WTC11 (cell line): ENCODE data around the gene DMPK. TPM values are rescaled to one million over a fixed set of nuclear protein-coding genes. Genes with fewer than 3 reads are reported as not detected.

Source experiments
- ATAC-seq: fragments of 200-7000 bp; cut with Tn5 transposase; 2 replicates; pipeline ENCODE4 v1.10.0; 2021; ENCODE audit warnings: mild to moderate bottlenecking, moderate library complexity
- CTCF ChIA-PET: fragments of 300-600 bp; sonication (Branson Sonifier 250); formaldehyde crosslinking; loops from one replicate; lab custom pipeline; 2021; ENCODE audit warnings: antibody characterized with exemption; lab: Charles Lee
- POLR2A ChIA-PET: fragments of 350-600 bp; sonication (Branson Sonifier 250); formaldehyde crosslinking; loops from one replicate; lab custom pipeline; 2021; ENCODE audit warnings: antibody characterized with exemption; lab: Charles Lee
- DNase-seq: peaks from one replicate; pipeline ENCODE4 v3.0.0; 2021; ENCODE audit warnings: low spot score
- H3K27ac Mint-ChIP-seq: 2 replicates; pipeline ENCODE4 v1.8.0; 2021; ENCODE audit warnings: mixed read lengths
- H3K27me3 Mint-ChIP-seq: 2 replicates; pipeline ENCODE4 v1.8.0; 2021; ENCODE audit warnings: low read depth, mild to moderate bottlenecking, moderate library complexity, mixed read lengths
- H3K36me3 Mint-ChIP-seq: 2 replicates; pipeline ENCODE4 v1.8.0; 2021; ENCODE audit warnings: mixed read lengths
- H3K4me1 Mint-ChIP-seq: 2 replicates; pipeline ENCODE4 v1.8.0; 2022; ENCODE audit warnings: mixed read lengths
- H3K4me3 Mint-ChIP-seq: 2 replicates; pipeline ENCODE4 v1.8.0; 2021; ENCODE audit warnings: mild to moderate bottlenecking, moderate library complexity, mixed read lengths
- H3K9me3 Mint-ChIP-seq: 2 replicates; pipeline ENCODE4 v1.8.0; 2021; ENCODE audit warnings: mixed read lengths
- FOXK1 ChIP-seq: sonication (generic); formaldehyde crosslinking; IDR thresholded peaks from 2 replicates; pipeline ENCODE4 v1.8.0; 2022; ENCODE audit warnings: mild to moderate bottlenecking, moderate library complexity, missing genetic modification reagents
- GRHL2 ChIP-seq: fragments of 250-450 bp; sonication (Bioruptor Pico); IDR thresholded peaks from 2 replicates; pipeline ENCODE4 v1.8.0; 2022; ENCODE audit warnings: mild to moderate bottlenecking, moderate library complexity; ENCODE audit not compliant: insufficient replicate concordance, severe bottlenecking
- GTF2I ChIP-seq: fragments of 250-450 bp; sonication (Bioruptor Pico); conservative IDR thresholded peaks from 2 replicates; pipeline ENCODE4 v1.4.0; 2021; ENCODE audit warnings: mild to moderate bottlenecking
- HMGA2 ChIP-seq: fragments of 250-450 bp; sonication (Bioruptor Pico); IDR thresholded peaks from 2 replicates; pipeline ENCODE4 v1.4.0; 2021; ENCODE audit warnings: mild to moderate bottlenecking, moderate library complexity
- IRF2 ChIP-seq: sonication (generic); formaldehyde crosslinking; IDR thresholded peaks from 2 replicates; pipeline ENCODE4 v1.8.0; 2022; ENCODE audit warnings: low read depth, missing genetic modification reagents, borderline replicate concordance
- NFE2L1 ChIP-seq: sonication (generic); formaldehyde crosslinking; IDR thresholded peaks from 2 replicates; pipeline ENCODE4 v1.8.1; 2023; ENCODE audit warnings: missing genetic modification reagents
- OVOL2 ChIP-seq: fragments of 250-450 bp; sonication (Bioruptor Pico); IDR thresholded peaks from 2 replicates; pipeline ENCODE4 v1.9.0; 2021; ENCODE audit warnings: mild to moderate bottlenecking, borderline replicate concordance
- TEAD1 ChIP-seq: sonication (generic); formaldehyde crosslinking; IDR thresholded peaks from 2 replicates; pipeline ENCODE4 v1.8.0; 2022; ENCODE audit warnings: mild to moderate bottlenecking, missing genetic modification reagents
- TP53 ChIP-seq: sonication (generic); formaldehyde crosslinking; IDR thresholded peaks from 2 replicates; pipeline ENCODE4 v1.8.1; 2023; ENCODE audit warnings: mild to moderate bottlenecking, missing genetic modification reagents
- ZBTB21 ChIP-seq: sonication (generic); formaldehyde crosslinking; IDR thresholded peaks from 2 replicates; pipeline ENCODE4 v1.8.1; 2023; ENCODE audit warnings: mild to moderate bottlenecking, missing genetic modification reagents, borderline replicate concordance
- ZNF138 ChIP-seq: sonication (generic); formaldehyde crosslinking; conservative IDR thresholded peaks from 2 replicates; pipeline ENCODE4 v1.8.1; 2022; ENCODE audit warnings: mild to moderate bottlenecking, moderate library complexity, missing genetic modification reagents
- total RNA-seq: library from RNA; stranded (reverse); gene quantifications from 3 replicates; pipeline ENCODE4 v1.2.3, GENCODE V29; 2021
- TF ChIP-seq, protein P1 (sequence below): fragments of 250-450 bp; sonication (Bioruptor Pico); IDR thresholded peaks from 2 replicates; pipeline ENCODE4 v1.9.0; 2021; ENCODE audit warnings: mild to moderate bottlenecking
- TF ChIP-seq, protein P2 (sequence below): fragments of 250-450 bp; sonication (Bioruptor Pico); IDR thresholded peaks from 2 replicates; pipeline ENCODE4 v2.1.2; 2022; ENCODE audit warnings: mild to moderate bottlenecking, moderate library complexity
- TF ChIP-seq, protein P3 (sequence below): sonication (generic); formaldehyde crosslinking; IDR thresholded peaks from 2 replicates; pipeline ENCODE4 v1.8.0; 2023; ENCODE audit warnings: mild to moderate bottlenecking, missing genetic modification reagents
- TF ChIP-seq, protein P4 (sequence below): sonication (generic); formaldehyde crosslinking; conservative IDR thresholded peaks from 2 replicates; pipeline ENCODE4 v1.8.1; 2022; ENCODE audit warnings: mild to moderate bottlenecking, missing genetic modification reagents
- TF ChIP-seq, protein P5 (sequence below): sonication (generic); formaldehyde crosslinking; IDR thresholded peaks from 2 replicates; pipeline ENCODE4 v1.8.1; 2022; ENCODE audit warnings: mild to moderate bottlenecking, missing genetic modification reagents, moderate library complexity, borderline replicate concordance
- TF ChIP-seq, protein P6 (sequence below): sonication (generic); formaldehyde crosslinking; IDR thresholded peaks from 2 replicates; pipeline ENCODE4 v1.8.1; 2022; ENCODE audit warnings: low read depth, missing genetic modification reagents, borderline replicate concordance
- TF ChIP-seq, protein P7 (sequence below): sonication (generic); formaldehyde crosslinking; IDR thresholded peaks from 2 replicates; pipeline ENCODE4 v1.8.1; 2022; ENCODE audit warnings: missing genetic modification reagents, borderline replicate concordance

Gene DMPK
- total RNA-seq, 1 experiment from 2014 or later: 42.7 TPM

DNA sequence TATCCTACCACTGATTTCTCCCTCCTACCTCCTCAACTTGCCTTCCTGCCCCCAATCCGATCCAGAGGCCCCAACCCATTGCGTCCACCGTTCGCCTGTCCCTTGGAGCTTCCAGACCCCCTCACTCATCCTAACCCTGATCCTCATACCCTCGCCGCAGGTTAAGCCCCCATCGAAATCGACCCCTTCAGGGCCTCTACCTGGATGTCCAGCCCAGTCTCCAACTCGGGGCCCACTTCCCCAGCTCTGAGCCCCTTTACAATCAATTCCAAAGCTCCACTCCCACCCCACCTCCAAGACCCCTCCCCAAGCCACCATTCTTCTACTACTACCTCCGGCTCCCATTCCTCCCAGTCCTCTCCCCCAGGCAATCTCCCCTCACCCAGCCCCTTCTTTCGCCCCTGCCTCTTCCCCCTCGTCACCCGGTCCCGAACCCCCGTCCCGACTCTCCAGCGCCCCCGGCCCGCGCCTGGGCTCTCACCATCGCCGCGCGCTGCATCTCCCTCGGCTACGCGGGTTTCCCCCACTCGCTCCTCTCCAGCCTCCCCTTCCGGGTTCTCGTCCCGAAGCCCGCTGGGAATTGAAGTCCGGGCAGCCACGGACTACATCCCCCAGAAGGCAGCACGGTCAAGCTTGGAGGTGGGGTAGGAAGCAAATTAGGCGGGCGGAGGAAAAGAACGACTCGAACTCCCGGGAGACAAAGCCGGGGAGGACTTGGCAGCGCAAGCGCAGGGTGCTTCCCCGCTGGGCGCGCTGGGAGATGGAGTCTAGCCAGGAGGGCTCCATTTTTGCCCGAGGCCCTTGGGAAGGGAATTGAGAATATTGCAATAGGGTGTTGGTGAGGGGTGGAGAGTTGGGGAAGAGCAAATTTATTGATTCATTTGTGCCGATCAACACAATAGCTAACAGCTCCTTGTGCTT, 51.7 kb downstream of the DMPK start, which contains the start of gene FBXO46 (continued):
- TF ChIP-seq, protein P1, sequence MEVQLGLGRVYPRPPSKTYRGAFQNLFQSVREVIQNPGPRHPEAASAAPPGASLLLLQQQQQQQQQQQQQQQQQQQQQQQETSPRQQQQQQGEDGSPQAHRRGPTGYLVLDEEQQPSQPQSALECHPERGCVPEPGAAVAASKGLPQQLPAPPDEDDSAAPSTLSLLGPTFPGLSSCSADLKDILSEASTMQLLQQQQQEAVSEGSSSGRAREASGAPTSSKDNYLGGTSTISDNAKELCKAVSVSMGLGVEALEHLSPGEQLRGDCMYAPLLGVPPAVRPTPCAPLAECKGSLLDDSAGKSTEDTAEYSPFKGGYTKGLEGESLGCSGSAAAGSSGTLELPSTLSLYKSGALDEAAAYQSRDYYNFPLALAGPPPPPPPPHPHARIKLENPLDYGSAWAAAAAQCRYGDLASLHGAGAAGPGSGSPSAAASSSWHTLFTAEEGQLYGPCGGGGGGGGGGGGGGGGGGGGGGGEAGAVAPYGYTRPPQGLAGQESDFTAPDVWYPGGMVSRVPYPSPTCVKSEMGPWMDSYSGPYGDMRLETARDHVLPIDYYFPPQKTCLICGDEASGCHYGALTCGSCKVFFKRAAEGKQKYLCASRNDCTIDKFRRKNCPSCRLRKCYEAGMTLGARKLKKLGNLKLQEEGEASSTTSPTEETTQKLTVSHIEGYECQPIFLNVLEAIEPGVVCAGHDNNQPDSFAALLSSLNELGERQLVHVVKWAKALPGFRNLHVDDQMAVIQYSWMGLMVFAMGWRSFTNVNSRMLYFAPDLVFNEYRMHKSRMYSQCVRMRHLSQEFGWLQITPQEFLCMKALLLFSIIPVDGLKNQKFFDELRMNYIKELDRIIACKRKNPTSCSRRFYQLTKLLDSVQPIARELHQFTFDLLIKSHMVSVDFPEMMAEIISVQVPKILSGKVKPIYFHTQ (CRISPR knock-in tag): no peak
- TF ChIP-seq HMGA2 (CRISPR knock-in tag): no peak
- TF ChIP-seq, protein P2, sequence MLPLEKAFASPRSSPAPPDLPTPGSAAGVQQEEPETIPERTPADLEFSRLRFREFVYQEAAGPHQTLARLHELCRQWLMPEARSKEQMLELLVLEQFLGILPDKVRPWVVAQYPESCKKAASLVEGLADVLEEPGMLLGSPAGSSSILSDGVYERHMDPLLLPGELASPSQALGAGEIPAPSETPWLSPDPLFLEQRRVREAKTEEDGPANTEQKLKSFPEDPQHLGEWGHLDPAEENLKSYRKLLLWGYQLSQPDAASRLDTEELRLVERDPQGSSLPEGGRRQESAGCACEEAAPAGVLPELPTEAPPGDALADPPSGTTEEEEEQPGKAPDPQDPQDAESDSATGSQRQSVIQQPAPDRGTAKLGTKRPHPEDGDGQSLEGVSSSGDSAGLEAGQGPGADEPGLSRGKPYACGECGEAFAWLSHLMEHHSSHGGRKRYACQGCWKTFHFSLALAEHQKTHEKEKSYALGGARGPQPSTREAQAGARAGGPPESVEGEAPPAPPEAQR: no peak
- TF ChIP-seq, protein P3, sequence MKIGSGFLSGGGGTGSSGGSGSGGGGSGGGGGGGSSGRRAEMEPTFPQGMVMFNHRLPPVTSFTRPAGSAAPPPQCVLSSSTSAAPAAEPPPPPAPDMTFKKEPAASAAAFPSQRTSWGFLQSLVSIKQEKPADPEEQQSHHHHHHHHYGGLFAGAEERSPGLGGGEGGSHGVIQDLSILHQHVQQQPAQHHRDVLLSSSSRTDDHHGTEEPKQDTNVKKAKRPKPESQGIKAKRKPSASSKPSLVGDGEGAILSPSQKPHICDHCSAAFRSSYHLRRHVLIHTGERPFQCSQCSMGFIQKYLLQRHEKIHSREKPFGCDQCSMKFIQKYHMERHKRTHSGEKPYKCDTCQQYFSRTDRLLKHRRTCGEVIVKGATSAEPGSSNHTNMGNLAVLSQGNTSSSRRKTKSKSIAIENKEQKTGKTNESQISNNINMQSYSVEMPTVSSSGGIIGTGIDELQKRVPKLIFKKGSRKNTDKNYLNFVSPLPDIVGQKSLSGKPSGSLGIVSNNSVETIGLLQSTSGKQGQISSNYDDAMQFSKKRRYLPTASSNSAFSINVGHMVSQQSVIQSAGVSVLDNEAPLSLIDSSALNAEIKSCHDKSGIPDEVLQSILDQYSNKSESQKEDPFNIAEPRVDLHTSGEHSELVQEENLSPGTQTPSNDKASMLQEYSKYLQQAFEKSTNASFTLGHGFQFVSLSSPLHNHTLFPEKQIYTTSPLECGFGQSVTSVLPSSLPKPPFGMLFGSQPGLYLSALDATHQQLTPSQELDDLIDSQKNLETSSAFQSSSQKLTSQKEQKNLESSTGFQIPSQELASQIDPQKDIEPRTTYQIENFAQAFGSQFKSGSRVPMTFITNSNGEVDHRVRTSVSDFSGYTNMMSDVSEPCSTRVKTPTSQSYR: no peak
- TF ChIP-seq OVOL2 (CRISPR knock-in tag): no peak
- TF ChIP-seq, all 79 proteins: peak for 8

DNA sequence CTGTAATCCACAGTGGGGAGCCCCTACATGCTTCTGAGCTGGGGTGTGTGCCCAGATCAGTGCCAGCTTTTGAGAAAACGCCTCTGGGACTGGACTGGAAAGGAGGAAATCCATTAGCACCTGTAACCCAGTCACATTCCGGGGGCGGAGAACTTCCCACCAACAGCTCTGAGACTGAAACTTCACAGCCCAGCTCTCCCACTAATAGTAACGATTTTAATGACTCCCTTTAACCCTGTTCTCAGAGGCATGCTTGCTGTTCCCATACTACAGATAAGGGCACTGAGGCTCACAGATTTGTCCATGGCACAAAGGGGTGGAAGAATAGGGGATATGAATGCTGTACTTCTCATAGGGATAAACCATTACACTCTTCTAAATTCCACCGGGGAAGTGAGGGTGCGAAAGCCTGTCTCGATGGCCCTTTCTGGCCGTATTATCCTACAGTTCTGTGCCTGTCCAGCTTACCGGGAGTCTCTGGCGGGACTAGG, 52.4 kb downstream of the DMPK start:
- Mint-ChIP-seq H3K36me3 (no peaks in the 10 kb centered on the region), H3K4me3 (peak overlapping the region; percentile 93), H3K27ac (peak overlapping the region; percentile 89), H3K9me3 (no peaks in the 10 kb centered on the region), H3K27me3 (peaks cover 7% of the 10 kb centered on the region; the same call in 1 of the 2 replicates), H3K4me1 (peaks cover 12% of the 10 kb centered on the region)
- ChIA-PET POLR2A (interaction anchor here (0.9 to 2.2 kb wide), 6 partner anchors 9 to 39 kb away, joined by 4 to 27 read pairs (median 9); partner anchors contain the start of genes QPCTL, SIX5 and SNRPD2), CTCF (interaction anchor here (0.8 to 2.4 kb wide), 16 partner anchors 12 to 87 kb away, joined by 3 to 24 read pairs (median 6); partner anchors contain the start of genes QPCTL, SIX5 and SNRPD2)
- no peak for DNase-seq
- ATAC-seq: no peak
- TF ChIP-seq, protein P1 (CRISPR knock-in tag): no peak
- TF ChIP-seq ZBTB21 (CRISPR knock-in tag): no peak
- TF ChIP-seq, protein P4, sequence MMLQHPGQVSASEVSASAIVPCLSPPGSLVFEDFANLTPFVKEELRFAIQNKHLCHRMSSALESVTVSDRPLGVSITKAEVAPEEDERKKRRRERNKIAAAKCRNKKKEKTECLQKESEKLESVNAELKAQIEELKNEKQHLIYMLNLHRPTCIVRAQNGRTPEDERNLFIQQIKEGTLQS (CRISPR knock-in tag): no peak
- TF ChIP-seq, protein P5, sequence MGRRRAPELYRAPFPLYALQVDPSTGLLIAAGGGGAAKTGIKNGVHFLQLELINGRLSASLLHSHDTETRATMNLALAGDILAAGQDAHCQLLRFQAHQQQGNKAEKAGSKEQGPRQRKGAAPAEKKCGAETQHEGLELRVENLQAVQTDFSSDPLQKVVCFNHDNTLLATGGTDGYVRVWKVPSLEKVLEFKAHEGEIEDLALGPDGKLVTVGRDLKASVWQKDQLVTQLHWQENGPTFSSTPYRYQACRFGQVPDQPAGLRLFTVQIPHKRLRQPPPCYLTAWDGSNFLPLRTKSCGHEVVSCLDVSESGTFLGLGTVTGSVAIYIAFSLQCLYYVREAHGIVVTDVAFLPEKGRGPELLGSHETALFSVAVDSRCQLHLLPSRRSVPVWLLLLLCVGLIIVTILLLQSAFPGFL: no peak
- no peak for TF ChIP-seq GRHL2 (CRISPR knock-in tag)
- TF ChIP-seq GTF2I (CRISPR knock-in tag): no peak
- TF ChIP-seq, protein P6, sequence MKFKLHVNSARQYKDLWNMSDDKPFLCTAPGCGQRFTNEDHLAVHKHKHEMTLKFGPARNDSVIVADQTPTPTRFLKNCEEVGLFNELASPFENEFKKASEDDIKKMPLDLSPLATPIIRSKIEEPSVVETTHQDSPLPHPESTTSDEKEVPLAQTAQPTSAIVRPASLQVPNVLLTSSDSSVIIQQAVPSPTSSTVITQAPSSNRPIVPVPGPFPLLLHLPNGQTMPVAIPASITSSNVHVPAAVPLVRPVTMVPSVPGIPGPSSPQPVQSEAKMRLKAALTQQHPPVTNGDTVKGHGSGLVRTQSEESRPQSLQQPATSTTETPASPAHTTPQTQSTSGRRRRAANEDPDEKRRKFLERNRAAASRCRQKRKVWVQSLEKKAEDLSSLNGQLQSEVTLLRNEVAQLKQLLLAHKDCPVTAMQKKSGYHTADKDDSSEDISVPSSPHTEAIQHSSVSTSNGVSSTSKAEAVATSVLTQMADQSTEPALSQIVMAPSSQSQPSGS (CRISPR knock-in tag): no peak
- TF ChIP-seq TEAD1 (CRISPR knock-in tag): no peak
- no peak for TF ChIP-seq TP53
- TF ChIP-seq IRF2 (CRISPR knock-in tag): no peak
- TF ChIP-seq NFE2L1 (CRISPR knock-in tag): no peak
- TF ChIP-seq, protein P7, sequence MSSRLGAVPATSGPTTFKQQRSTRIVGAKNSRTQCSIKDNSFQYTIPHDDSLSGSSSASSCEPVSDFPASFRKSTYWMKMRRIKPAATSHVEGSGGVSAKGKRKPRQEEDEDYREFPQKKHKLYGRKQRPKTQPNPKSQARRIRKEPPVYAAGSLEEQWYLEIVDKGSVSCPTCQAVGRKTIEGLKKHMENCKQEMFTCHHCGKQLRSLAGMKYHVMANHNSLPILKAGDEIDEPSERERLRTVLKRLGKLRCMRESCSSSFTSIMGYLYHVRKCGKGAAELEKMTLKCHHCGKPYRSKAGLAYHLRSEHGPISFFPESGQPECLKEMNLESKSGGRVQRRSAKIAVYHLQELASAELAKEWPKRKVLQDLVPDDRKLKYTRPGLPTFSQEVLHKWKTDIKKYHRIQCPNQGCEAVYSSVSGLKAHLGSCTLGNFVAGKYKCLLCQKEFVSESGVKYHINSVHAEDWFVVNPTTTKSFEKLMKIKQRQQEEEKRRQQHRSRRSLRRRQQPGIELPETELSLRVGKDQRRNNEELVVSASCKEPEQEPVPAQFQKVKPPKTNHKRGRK: no peak
- no peak for TF ChIP-seq ZNF138 (CRISPR knock-in tag)
- TF ChIP-seq FOXK1 (CRISPR knock-in tag): no peak
